BLaER1 treated with 17β-estradiol and CSF1 and Interleukin-3, amounts not matched to agents 10 nM and 100 nM (cell line): ENCODE results near the gene WDR82.

Source experiments
- H3K27ac ChIP-seq, 11 experiments: shearing (Covaris generic); formaldehyde crosslinking; 2 replicates each; pipeline ENCODE4 v1.8.1; 2022
- H3K27me3 ChIP-seq, 11 experiments: shearing (Covaris generic); formaldehyde crosslinking; 2 replicates each; pipeline ENCODE4 v1.8.1; 2022
- H3K36me3 ChIP-seq, 11 experiments: shearing (Covaris generic); formaldehyde crosslinking; 2 replicates each; pipeline ENCODE4 v1.8.1; 2022
- H3K4me1 ChIP-seq, 10 experiments: shearing (Covaris generic); formaldehyde crosslinking; 2 replicates each; pipeline ENCODE4 v1.8.1; 2022
- H3K4me2 ChIP-seq, 11 experiments: shearing (Covaris generic); formaldehyde crosslinking; 2 replicates each; pipeline ENCODE4 v1.8.1; 2022
- H3K4me3 ChIP-seq, 10 experiments: shearing (Covaris generic); formaldehyde crosslinking; 2 replicates each; pipeline ENCODE4 v1.8.1; 2022
- H3K9ac ChIP-seq, 11 experiments: shearing (Covaris generic); formaldehyde crosslinking; 2 replicates each; pipeline ENCODE4 v1.8.1; 2022
- H3K9me3 ChIP-seq, 11 experiments: shearing (Covaris generic); formaldehyde crosslinking; replicated peaks in 1 of 11; 2 replicates each; pipeline ENCODE4 v1.8.1; 2022
- H4K20me1 ChIP-seq, 11 experiments: shearing (Covaris generic); formaldehyde crosslinking; 2 replicates each; pipeline ENCODE4 v1.8.1; 2022
- Cebpa-rat ChIP-seq, 11 experiments: shearing (Covaris generic); IDR thresholded peaks; 2 replicates each; pipeline ENCODE4 v1.8.1; 2022

The WDR82 gene

GRCh38 chr3:52227766-52228165 lies 50.7 kb downstream of the WDR82 start:
- Histone ChIP-seq H4K20me1 (peaks cover 14 to 73% (median 43%) of the 10 kb centered on the region in 11 experiments), H3K4me2 (peak overlapping the region in 10 of 11 experiments; percentile 63 to 100 (median 97); a peak in 17 of 22 replicates), H3K27me3 (no peaks in the 10 kb centered on the region), H3K9me3 (no peaks in the 10 kb centered on the region), H3K4me3 (no peak overlapping the region), H3K27ac (peak overlapping the region in 8 of 11 experiments; percentile 61 to 97 (median 90); a peak in 13 of 22 replicates), H3K4me1 (peaks cover 62 to 100% (median 96%) of the 10 kb centered on the region in 10 experiments), H3K9ac (peak overlapping the region in 9 of 11 experiments; percentile 20 to 86 (median 75); a peak in 14 of 22 replicates), H3K36me3 (peaks cover 37 to 60% (median 50%) of the 10 kb centered on the region in 11 experiments)
- no peak for TF ChIP-seq Cebpa-rat (IDR thresholded peaks at IDR 0.05)

GRCh38 chr3:52227117-52227516 lies 51.3 kb downstream of the WDR82 start:
- Histone ChIP-seq H3K9me3 (no peaks in the 10 kb centered on the region), H3K36me3 (peaks cover 37 to 60% (median 47%) of the 10 kb centered on the region in 11 experiments), H3K4me2 (peak overlapping the region in 10 of 11 experiments; percentile 63 to 100 (median 97); a peak in 19 of 22 replicates), H3K9ac (peak overlapping the region in 10 of 11 experiments; percentile 20 to 86 (median 72); a peak in 15 of 22 replicates), H3K27ac (peak overlapping the region in 9 of 11 experiments; percentile 54 to 97 (median 87); a peak in 16 of 22 replicates), H3K27me3 (no peaks in the 10 kb centered on the region), H3K4me1 (peaks cover 56 to 100% (median 96%) of the 10 kb centered on the region in 10 experiments), H4K20me1 (peaks cover 10 to 70% (median 37%) of the 10 kb centered on the region in 11 experiments; a peak in 21 of 22 replicates), H3K4me3 (no peak overlapping the region)
- TF ChIP-seq Cebpa-rat (IDR thresholded peaks at IDR 0.05) = no peak

GRCh38 chr3:52226229-52226817 lies 52.1 kb downstream of the WDR82 start:
- no peak; a peak in 1 of 22 replicates for TF ChIP-seq Cebpa-rat (IDR thresholded peaks at IDR 0.05)
- peak overlapping the region in 10 of 11 experiments; percentile 22 to 86 (median 72); a peak in 17 of 22 replicates for H3K9ac ChIP-seq
- peak overlapping the region in 10 of 11 experiments; percentile 44 to 97 (median 86); a peak in 20 of 22 replicates for H3K27ac ChIP-seq
- H4K20me1 ChIP-seq = peaks cover 3 to 69% (median 29%) of the 10 kb centered on the region in 11 experiments; a peak in 19 of 22 replicates
- peaks cover 48 to 100% (median 96%) of the 10 kb centered on the region in 10 experiments for H3K4me1 ChIP-seq
- H3K36me3 ChIP-seq = peaks cover 36 to 61% (median 45%) of the 10 kb centered on the region in 11 experiments
- no peaks in the 10 kb centered on the region for H3K27me3 ChIP-seq
- H3K4me2 ChIP-seq = peak overlapping the region; percentile 63 to 100 (median 96)
- peak overlapping the region in 7 of 10 experiments; percentile 1 to 55 (median 33); a peak in 11 of 20 replicates for H3K4me3 ChIP-seq
- no peaks in the 10 kb centered on the region for H3K9me3 ChIP-seq

- peaks cover 29 to 61% (median 38%) of the 10 kb centered on the region in 11 experiments for H3K36me3 ChIP-seq
- H3K9me3 ChIP-seq = no peaks in the 10 kb centered on the region
- H3K27me3 ChIP-seq = no peaks in the 10 kb centered on the region
- peak within 1 kb of the TSS in 10 of 11 experiments; percentile 44 to 97 (median 86); a peak in 20 of 22 replicates for H3K27ac ChIP-seq
- peaks cover 0 to 68% (median 22%) of the 10 kb centered on the region in 11 experiments; a peak in 17 of 22 replicates for H4K20me1 ChIP-seq
- peak in 6 of 11 experiments; percentile 30 to 89 (median 84); a peak in 10 of 22 replicates for TF ChIP-seq Cebpa-rat (IDR thresholded peaks at IDR 0.05)
- H3K4me1 ChIP-seq = peaks cover 47 to 100% (median 97%) of the 10 kb centered on the region in 10 experiments
- H3K4me2 ChIP-seq = peak within 1 kb of the TSS; percentile 63 to 100 (median 96)
- H3K4me3 ChIP-seq = peak within 1 kb of the TSS in 8 of 10 experiments; percentile 18 to 61 (median 54); a peak in 15 of 20 replicates
- H3K9ac ChIP-seq = peak within 1 kb of the TSS; percentile 38 to 86 (median 68); a peak in 19 of 22 replicates
These were observed 52.8 kb downstream of the WDR82 start, which contains the start of gene TLR9 for GRCh38 chr3:52225452-52226228. TSS of gene TLR9 (minus strand) at chr3:52225645. CDS start at chr3:52225529, 116 bp downstream.

GRCh38 chr3:52223449-52224408 lies 54.7 kb downstream of the WDR82 start:
- Histone ChIP-seq H3K27ac (peak overlapping the region in 9 of 11 experiments; percentile 54 to 97 (median 87); a peak in 17 of 22 replicates), H3K36me3 (peaks cover 10 to 42% (median 19%) of the 10 kb centered on the region in 11 experiments), H3K4me2 (peak overlapping the region; percentile 63 to 100 (median 96)), H3K4me3 (peak overlapping the region in 8 of 10 experiments; percentile 18 to 61 (median 54); a peak in 12 of 20 replicates), H3K9me3 (no peaks in the 10 kb centered on the region), H4K20me1 (peaks cover 0 to 50% (median 7%) of the 10 kb centered on the region in 11 experiments; a peak in 13 of 22 replicates), H3K27me3 (no peaks in the 10 kb centered on the region), H3K4me1 (peaks cover 59 to 98% (median 97%) of the 10 kb centered on the region in 10 experiments), H3K9ac (peak overlapping the region in 9 of 11 experiments; percentile 41 to 86 (median 75); a peak in 15 of 22 replicates)
- no peak for TF ChIP-seq Cebpa-rat (IDR thresholded peaks at IDR 0.05)

- H3K9me3 ChIP-seq = no peaks in the 10 kb centered on the region
- peak overlapping the region in 10 of 11 experiments; percentile 23 to 100 (median 97); a peak in 19 of 22 replicates for H3K4me2 ChIP-seq
- no peak overlapping the region for H3K4me3 ChIP-seq
- H3K27me3 ChIP-seq = no peaks in the 10 kb centered on the region
- H3K27ac ChIP-seq = peak overlapping the region in 4 of 11 experiments; percentile 93 to 97 (median 95); a peak in 7 of 22 replicates
- H3K9ac ChIP-seq = peak overlapping the region in 3 of 11 experiments; percentile 4 to 84 (median 81); a peak in 2 of 22 replicates
- H3K36me3 ChIP-seq = peaks cover 0 to 30% (median 8%) of the 10 kb centered on the region in 11 experiments; a peak in 13 of 22 replicates
- H3K4me1 ChIP-seq = peaks cover 69 to 98% (median 97%) of the 10 kb centered on the region in 10 experiments
- TF ChIP-seq Cebpa-rat (IDR thresholded peaks at IDR 0.05) = no peak
- peaks cover 0 to 43% (median 7%) of the 10 kb centered on the region in 11 experiments; a peak in 12 of 22 replicates for H4K20me1 ChIP-seq
These were observed 55.9 kb downstream of the WDR82 start for GRCh38 chr3:52222319-52223221.
